Measurements from ENCODE around the gene BRSK2. TPM values are rescaled to one million over a fixed set of nuclear protein-coding genes. Genes with fewer than 3 reads are reported as not detected.

Gene BRSK2
- total RNA-seq, 1 experiment from 2014 or later: 32.2 TPM

DNA sequence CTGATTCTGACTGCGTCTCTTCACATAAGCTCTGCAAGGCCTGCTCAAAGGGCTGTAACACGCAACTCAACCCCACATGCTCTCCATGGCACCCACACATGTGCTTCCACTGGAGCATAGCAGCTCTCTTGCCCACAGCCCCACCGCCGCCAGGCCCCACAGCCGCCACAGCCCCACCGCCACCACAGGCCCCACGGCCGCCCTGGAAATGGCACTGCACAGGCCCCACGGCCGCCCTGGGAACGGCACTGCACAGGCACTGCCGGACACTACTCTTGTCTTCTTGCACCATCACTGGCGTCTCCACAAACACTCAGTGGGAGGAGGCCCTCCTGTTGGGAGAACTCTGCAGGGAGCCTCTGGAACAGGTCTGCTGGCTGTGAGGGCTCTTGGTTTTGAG lies 88.3 kb downstream of the BRSK2 start:
- Histone ChIP-seq H3K4me1 (ENCODE audit: control insufficient read depth, insufficient read depth, low read length) (no peaks in the 10 kb centered on the region), H3K27ac (ENCODE audit: low read length) (no peak overlapping the region), H3K4me3 (ENCODE audit: low read depth in 2 of 2, low read length in 2 of 2) (no peak overlapping the region), H3K36me3 (ENCODE audit: control insufficient read depth, insufficient read depth, low read length) (no peaks in the 10 kb centered on the region), H3K9me3 (ENCODE audit: control insufficient read depth, insufficient read depth, low read depth, low read length) (no peaks in the 10 kb centered on the region), H3K27me3 (ENCODE audit: control insufficient read depth, insufficient read depth, low read length) (no peaks in the 10 kb centered on the region)
- intact Hi-C loops (cut with micrococcal nuclease; ENCODE audit: unreplicated experiment): no loop called here
- DNase-seq (ENCODE audit: low read depth, low spot score) (no peak), ATAC-seq (no peak)
- CTCF ChIA-PET: no interaction called here
- TF ChIP-seq, protein P1, sequence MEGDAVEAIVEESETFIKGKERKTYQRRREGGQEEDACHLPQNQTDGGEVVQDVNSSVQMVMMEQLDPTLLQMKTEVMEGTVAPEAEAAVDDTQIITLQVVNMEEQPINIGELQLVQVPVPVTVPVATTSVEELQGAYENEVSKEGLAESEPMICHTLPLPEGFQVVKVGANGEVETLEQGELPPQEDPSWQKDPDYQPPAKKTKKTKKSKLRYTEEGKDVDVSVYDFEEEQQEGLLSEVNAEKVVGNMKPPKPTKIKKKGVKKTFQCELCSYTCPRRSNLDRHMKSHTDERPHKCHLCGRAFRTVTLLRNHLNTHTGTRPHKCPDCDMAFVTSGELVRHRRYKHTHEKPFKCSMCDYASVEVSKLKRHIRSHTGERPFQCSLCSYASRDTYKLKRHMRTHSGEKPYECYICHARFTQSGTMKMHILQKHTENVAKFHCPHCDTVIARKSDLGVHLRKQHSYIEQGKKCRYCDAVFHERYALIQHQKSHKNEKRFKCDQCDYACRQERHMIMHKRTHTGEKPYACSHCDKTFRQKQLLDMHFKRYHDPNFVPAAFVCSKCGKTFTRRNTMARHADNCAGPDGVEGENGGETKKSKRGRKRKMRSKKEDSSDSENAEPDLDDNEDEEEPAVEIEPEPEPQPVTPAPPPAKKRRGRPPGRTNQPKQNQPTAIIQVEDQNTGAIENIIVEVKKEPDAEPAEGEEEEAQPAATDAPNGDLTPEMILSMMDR (IDR thresholded peaks at IDR 0.05): no peak
- TF ChIP-seq, protein P2, sequence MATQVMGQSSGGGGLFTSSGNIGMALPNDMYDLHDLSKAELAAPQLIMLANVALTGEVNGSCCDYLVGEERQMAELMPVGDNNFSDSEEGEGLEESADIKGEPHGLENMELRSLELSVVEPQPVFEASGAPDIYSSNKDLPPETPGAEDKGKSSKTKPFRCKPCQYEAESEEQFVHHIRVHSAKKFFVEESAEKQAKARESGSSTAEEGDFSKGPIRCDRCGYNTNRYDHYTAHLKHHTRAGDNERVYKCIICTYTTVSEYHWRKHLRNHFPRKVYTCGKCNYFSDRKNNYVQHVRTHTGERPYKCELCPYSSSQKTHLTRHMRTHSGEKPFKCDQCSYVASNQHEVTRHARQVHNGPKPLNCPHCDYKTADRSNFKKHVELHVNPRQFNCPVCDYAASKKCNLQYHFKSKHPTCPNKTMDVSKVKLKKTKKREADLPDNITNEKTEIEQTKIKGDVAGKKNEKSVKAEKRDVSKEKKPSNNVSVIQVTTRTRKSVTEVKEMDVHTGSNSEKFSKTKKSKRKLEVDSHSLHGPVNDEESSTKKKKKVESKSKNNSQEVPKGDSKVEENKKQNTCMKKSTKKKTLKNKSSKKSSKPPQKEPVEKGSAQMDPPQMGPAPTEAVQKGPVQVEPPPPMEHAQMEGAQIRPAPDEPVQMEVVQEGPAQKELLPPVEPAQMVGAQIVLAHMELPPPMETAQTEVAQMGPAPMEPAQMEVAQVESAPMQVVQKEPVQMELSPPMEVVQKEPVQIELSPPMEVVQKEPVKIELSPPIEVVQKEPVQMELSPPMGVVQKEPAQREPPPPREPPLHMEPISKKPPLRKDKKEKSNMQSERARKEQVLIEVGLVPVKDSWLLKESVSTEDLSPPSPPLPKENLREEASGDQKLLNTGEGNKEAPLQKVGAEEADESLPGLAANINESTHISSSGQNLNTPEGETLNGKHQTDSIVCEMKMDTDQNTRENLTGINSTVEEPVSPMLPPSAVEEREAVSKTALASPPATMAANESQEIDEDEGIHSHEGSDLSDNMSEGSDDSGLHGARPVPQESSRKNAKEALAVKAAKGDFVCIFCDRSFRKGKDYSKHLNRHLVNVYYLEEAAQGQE (IDR thresholded peaks at IDR 0.05; ENCODE audit: insufficient read depth in 1 of 2, low read depth in 2 of 2, low read length in 1 of 2): no peak
- no peak for TF ChIP-seq SIN3A (IDR thresholded peaks at IDR 0.05; ENCODE audit: borderline replicate concordance, insufficient read depth, low read depth, low read length)
- no peak for TF ChIP-seq POLR2AphosphoS5 (IDR thresholded peaks at IDR 0.05; ENCODE audit: low read depth, low read length)
- no peak for TF ChIP-seq TCF7L2 (IDR thresholded peaks at IDR 0.05; ENCODE audit: low read depth, low read length)
- BruUV-seq (replicated peaks): no TSS peak
- POLR2A ChIA-PET: no interaction called here
- in situ Hi-C loops (cut with HindIII; ENCODE audit: low pct_unique_long_range_greater_than_20kb, low sequenced_read_pairs): no loop called here

DNA sequence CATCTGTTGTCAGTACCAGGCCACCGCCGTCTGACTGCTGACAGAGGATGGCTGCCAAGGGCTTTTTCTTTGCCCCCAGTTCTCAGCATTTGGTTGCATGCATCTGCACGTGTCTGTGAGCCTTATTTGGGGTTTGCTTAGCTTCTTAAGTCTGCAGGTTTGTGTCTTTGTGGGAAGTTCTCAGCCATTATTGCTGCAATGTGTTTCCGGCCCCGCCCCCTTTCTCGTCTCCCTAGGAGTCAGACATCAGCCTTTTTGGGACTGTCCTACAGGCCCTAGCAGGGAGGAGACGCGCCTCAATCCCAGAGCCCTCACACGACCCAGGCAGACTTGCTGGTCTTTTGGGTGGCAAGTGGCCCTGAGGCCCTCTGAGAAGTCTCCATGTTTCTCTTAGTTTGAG lies 88.8 kb downstream of the BRSK2 start:
- Histone ChIP-seq H3K36me3 (ENCODE audit: control insufficient read depth, insufficient read depth, low read length) (no peaks in the 10 kb centered on the region), H3K4me3 (ENCODE audit: low read depth in 2 of 2, low read length in 2 of 2) (no peak overlapping the region), H3K27ac (ENCODE audit: low read length) (no peak overlapping the region), H3K27me3 (ENCODE audit: control insufficient read depth, insufficient read depth, low read length) (no peaks in the 10 kb centered on the region), H3K9me3 (ENCODE audit: control insufficient read depth, insufficient read depth, low read depth, low read length) (no peaks in the 10 kb centered on the region), H3K4me1 (ENCODE audit: control insufficient read depth, insufficient read depth, low read length) (no peaks in the 10 kb centered on the region)
- CTCF ChIA-PET: no interaction called here
- ATAC-seq (no peak), DNase-seq (ENCODE audit: low read depth, low spot score) (no peak)
- in situ Hi-C loops (cut with HindIII; ENCODE audit: low pct_unique_long_range_greater_than_20kb, low sequenced_read_pairs) (no loop called here), intact Hi-C loops (cut with micrococcal nuclease; ENCODE audit: unreplicated experiment) (no loop called here)
- BruUV-seq (replicated peaks): no TSS peak
- TF ChIP-seq POLR2AphosphoS5 (IDR thresholded peaks at IDR 0.05; ENCODE audit: low read depth, low read length) (no peak), TCF7L2 (IDR thresholded peaks at IDR 0.05; ENCODE audit: low read depth, low read length) (no peak), SIN3A (IDR thresholded peaks at IDR 0.05; ENCODE audit: borderline replicate concordance, insufficient read depth, low read depth, low read length) (no peak)
- TF ChIP-seq, protein P1 (IDR thresholded peaks at IDR 0.05): no peak
- TF ChIP-seq, protein P2 (IDR thresholded peaks at IDR 0.05; ENCODE audit: insufficient read depth in 1 of 2, low read depth in 2 of 2, low read length in 1 of 2): no peak
- POLR2A ChIA-PET: no interaction called here
